PC-3 (cell line): Measurements from ENCODE around the gene CD7.

Experiments used
- EZH2phosphoT487 ChIP-seq: fragments of 300-600 bp; sonication (generic); IDR thresholded peaks from 2 replicates; pipeline ENCODE4 v1.6.1; 2018; ENCODE audit warnings: mild to moderate bottlenecking, antibody characterized with exemption, low read length, borderline replicate concordance
- TF ChIP-seq, protein P1 (sequence below): fragments of 300-600 bp; sonication (generic); conservative IDR thresholded peaks from 2 replicates; pipeline ENCODE4 v1.5.1; 2017; ENCODE audit warnings: antibody characterized with exemption, low read depth, mild to moderate bottlenecking, low read length

DNA sequence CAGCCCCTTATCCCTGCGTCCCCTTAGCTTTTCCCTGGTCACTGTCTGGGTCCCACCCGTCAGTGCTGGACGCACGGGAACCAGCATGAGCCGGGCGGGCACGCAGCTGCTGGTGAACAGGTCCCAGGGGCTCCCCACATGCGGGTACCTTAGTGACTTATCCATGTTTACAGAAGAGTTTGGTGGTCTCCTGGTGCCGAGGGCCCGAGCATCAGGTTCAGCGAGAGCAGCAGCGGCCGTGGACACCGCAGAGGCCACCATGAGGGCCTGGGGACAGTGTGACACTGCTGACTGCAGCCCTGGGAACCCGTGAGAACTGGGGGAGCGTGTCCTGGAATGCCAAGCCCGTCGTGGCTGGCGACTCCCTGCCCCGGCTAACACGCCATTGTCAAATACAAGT is 6.5 kb downstream of the CD7 start:
- no peak for TF ChIP-seq EZH2phosphoT487
- TF ChIP-seq, protein P1, sequence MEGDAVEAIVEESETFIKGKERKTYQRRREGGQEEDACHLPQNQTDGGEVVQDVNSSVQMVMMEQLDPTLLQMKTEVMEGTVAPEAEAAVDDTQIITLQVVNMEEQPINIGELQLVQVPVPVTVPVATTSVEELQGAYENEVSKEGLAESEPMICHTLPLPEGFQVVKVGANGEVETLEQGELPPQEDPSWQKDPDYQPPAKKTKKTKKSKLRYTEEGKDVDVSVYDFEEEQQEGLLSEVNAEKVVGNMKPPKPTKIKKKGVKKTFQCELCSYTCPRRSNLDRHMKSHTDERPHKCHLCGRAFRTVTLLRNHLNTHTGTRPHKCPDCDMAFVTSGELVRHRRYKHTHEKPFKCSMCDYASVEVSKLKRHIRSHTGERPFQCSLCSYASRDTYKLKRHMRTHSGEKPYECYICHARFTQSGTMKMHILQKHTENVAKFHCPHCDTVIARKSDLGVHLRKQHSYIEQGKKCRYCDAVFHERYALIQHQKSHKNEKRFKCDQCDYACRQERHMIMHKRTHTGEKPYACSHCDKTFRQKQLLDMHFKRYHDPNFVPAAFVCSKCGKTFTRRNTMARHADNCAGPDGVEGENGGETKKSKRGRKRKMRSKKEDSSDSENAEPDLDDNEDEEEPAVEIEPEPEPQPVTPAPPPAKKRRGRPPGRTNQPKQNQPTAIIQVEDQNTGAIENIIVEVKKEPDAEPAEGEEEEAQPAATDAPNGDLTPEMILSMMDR, result no peak
